Measurements from ENCODE around the gene GCC2. TPM values are rescaled to one million over a fixed set of nuclear protein-coding genes. Genes with fewer than 3 reads are reported as not detected.

Gene GCC2
- total RNA-seq, 1 donor from 2014 or later = 48.1 TPM

DNA sequence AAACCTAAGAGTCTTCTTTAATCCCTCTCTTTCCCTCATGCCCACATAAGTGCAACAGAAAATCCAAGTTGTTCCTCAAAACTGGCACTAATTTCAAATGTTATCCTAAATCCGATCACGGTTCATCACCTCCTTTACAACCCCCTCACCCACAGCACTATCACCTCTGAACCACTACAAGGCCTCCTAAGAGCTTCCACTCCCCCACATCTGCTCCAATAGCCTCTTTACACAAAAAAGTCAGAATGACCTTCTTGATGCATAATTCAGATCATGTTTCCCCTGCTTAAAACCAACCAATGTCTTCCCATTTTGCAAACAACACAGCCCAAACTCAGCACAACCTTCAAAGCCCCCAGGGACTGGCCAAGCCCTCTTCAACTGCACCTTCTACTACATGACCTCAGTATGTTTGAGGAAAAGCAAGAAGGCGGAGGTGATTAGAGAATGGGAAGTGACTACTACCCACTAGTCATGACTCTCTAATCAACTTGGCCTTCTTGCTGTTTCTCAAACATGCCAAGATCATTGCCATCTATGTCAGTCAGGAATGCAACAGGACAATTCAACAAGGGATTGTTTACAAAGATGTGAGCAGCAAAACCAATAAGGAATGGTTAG, 34.6 kb upstream of the GCC2 start:
- H3K4me3 Mint-ChIP-seq = no peak overlapping the region
- H3K27ac Mint-ChIP-seq = no peak overlapping the region

DNA sequence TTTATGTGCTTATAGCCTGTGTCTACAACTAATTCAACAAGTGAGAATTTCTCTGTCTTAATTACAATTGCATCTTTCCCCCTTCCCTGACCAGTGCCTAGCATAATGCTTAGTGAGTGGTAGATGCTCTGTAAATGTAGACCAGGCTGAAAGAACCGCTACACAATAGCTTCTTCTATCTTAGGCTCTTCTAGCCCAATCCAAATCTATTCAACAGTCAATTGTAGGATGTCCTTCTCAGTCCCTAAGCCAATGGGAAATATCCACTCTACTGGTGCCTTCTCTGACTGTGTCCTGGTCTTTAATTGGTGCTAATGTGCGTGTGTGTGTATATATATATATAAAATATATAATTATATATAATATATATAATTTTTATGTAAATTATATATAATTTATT, 34.1 kb upstream of the GCC2 start:
- Mint-ChIP-seq H3K27ac (no peak overlapping the region), H3K4me1 (ENCODE audit: unreplicated experiment) (no peaks in the 10 kb centered on the region), H3K36me3 (no peaks in the 10 kb centered on the region), H3K9me3 (no peaks in the 10 kb centered on the region), H3K4me3 (no peak overlapping the region), H3K27me3 (no peaks in the 10 kb centered on the region)
- no peak for DNase-seq (ENCODE audit: extremely low spot score, unreplicated experiment)
- TF ChIP-seq, protein P1, sequence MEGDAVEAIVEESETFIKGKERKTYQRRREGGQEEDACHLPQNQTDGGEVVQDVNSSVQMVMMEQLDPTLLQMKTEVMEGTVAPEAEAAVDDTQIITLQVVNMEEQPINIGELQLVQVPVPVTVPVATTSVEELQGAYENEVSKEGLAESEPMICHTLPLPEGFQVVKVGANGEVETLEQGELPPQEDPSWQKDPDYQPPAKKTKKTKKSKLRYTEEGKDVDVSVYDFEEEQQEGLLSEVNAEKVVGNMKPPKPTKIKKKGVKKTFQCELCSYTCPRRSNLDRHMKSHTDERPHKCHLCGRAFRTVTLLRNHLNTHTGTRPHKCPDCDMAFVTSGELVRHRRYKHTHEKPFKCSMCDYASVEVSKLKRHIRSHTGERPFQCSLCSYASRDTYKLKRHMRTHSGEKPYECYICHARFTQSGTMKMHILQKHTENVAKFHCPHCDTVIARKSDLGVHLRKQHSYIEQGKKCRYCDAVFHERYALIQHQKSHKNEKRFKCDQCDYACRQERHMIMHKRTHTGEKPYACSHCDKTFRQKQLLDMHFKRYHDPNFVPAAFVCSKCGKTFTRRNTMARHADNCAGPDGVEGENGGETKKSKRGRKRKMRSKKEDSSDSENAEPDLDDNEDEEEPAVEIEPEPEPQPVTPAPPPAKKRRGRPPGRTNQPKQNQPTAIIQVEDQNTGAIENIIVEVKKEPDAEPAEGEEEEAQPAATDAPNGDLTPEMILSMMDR (conservative IDR thresholded peaks at IDR 0.05) = no peak

More for the DNA sequence above, 34.6 kb upstream of the GCC2 start:
- H3K36me3 Mint-ChIP-seq = no peaks in the 10 kb centered on the region
- no peaks in the 10 kb centered on the region for H3K4me1 Mint-ChIP-seq (ENCODE audit: unreplicated experiment)
- DNase-seq (ENCODE audit: extremely low spot score, unreplicated experiment) = no peak
- H3K9me3 Mint-ChIP-seq = no peaks in the 10 kb centered on the region
- TF ChIP-seq, protein P1 (conservative IDR thresholded peaks at IDR 0.05) = no peak
- no peaks in the 10 kb centered on the region for H3K27me3 Mint-ChIP-seq

DNA sequence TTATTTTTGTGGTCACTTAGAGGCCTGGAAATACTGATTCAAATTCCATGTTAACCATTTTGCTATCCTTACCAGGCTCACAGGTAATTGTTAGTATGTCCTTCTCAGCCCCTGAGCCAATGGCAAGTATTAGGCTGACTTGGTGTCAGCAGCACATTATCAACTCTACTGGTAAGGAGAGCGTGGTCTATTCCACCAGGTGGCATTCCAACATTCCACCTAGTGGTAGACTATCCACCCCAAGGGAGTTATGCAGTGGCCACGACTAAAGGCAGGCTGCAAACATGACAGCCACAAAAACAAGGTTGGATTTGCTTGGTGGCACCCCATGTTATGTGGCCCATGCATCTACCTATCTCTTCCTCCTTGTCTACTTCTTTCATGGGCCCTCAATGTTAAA, 31.8 kb upstream of the GCC2 start:
- no peaks in the 10 kb centered on the region for H3K9me3 Mint-ChIP-seq
- H3K27me3 Mint-ChIP-seq = no peaks in the 10 kb centered on the region
- no peaks in the 10 kb centered on the region for H3K36me3 Mint-ChIP-seq
- no peak overlapping the region for H3K27ac Mint-ChIP-seq
- no peak for DNase-seq (ENCODE audit: extremely low spot score, unreplicated experiment)
- H3K4me1 Mint-ChIP-seq (ENCODE audit: unreplicated experiment) = no peaks in the 10 kb centered on the region
- no peak overlapping the region for H3K4me3 Mint-ChIP-seq
- TF ChIP-seq, protein P1 (conservative IDR thresholded peaks at IDR 0.05) = no peak

DNA sequence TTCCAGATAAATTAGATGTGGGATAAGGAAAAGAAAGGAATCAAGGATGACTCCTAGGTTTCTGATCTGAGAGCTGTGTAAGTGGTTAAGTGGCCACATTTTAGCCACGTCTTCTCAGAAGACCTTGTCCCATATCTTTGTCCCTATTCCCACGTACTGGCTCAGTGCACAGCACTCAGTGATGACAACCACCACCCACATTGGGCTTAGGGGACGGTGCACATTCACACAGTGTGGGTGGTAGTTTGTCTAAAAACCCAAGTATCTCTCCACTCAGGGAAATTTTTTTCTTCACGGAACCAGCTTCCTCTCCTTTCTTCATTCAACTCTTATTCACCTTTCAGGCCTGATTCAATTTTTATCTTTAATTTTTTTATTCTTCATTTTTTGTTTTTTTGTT, 30.6 kb upstream of the GCC2 start:
- H3K27ac Mint-ChIP-seq = no peak overlapping the region
- no peaks in the 10 kb centered on the region for H3K9me3 Mint-ChIP-seq
- no peaks in the 10 kb centered on the region for H3K27me3 Mint-ChIP-seq
- H3K4me1 Mint-ChIP-seq (ENCODE audit: unreplicated experiment) = no peaks in the 10 kb centered on the region
- TF ChIP-seq, protein P1 (conservative IDR thresholded peaks at IDR 0.05) = no peak
- no peak for DNase-seq (ENCODE audit: extremely low spot score, unreplicated experiment)
- H3K4me3 Mint-ChIP-seq = no peak overlapping the region
- no peaks in the 10 kb centered on the region for H3K36me3 Mint-ChIP-seq

DNA sequence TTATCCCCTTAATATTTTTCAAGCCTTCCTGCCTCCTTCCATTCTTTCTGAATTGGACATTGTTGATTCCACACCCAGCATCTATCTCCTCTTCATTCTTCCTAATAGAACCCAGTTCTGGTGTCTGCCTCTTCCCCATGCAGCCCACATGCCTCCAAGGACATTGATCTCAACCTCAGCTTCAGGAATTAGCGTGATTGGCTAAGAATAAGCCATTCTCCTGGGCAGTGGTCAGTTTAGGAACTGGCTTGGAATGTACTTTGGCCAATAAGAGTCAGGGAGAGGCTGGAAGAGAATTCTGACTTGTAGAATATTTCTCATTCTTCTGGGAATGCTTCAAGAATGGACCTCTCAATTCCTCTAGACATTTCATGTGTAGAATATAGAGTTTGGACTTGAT, 25.9 kb upstream of the GCC2 start:
- DNase-seq (ENCODE audit: extremely low spot score, unreplicated experiment) = no peak
- no peaks in the 10 kb centered on the region for H3K36me3 Mint-ChIP-seq
- TF ChIP-seq, protein P1 (conservative IDR thresholded peaks at IDR 0.05) = no peak
- no peak overlapping the region for H3K4me3 Mint-ChIP-seq
- H3K9me3 Mint-ChIP-seq = no peaks in the 10 kb centered on the region
- no peak overlapping the region for H3K27ac Mint-ChIP-seq
- no peaks in the 10 kb centered on the region for H3K4me1 Mint-ChIP-seq (ENCODE audit: unreplicated experiment)
- H3K27me3 Mint-ChIP-seq = no peaks in the 10 kb centered on the region
